ENCODE measurements around the gene TAF4. TPM values are rescaled to one million over a fixed set of nuclear protein-coding genes. Genes with fewer than 3 reads are reported as not detected.
"Not testable (repeated sequence)": the region's sequence is repeated elsewhere in the genome, so short reads cannot be mapped to it uniquely, and the experiment has no call there.

The TAF4 gene
- total RNA-seq, 4 donors from 2014 or later: 6.2 to 37.6 (median 10.7) TPM

DNA sequence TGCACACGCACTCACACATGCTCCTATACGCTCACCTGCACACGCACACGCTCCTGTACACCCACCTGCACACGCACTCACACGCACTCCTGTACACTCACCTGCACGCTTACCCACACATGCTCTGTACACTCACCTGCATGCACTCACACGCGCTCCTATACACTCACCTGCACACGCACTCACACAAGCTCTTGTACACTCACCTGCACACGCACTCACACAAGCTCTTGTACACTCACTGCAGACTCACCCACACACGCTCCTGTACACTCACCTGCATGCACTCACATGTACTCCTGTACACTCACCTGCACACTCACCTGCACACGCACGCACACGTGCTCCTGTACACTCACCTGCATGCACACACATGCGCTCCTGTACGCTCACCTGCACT, 22.0 kb upstream of the TAF4 start:
- TF ChIP-seq POLR2A (IDR thresholded peaks at IDR 0.05): no peak
- TF ChIP-seq, protein P1, sequence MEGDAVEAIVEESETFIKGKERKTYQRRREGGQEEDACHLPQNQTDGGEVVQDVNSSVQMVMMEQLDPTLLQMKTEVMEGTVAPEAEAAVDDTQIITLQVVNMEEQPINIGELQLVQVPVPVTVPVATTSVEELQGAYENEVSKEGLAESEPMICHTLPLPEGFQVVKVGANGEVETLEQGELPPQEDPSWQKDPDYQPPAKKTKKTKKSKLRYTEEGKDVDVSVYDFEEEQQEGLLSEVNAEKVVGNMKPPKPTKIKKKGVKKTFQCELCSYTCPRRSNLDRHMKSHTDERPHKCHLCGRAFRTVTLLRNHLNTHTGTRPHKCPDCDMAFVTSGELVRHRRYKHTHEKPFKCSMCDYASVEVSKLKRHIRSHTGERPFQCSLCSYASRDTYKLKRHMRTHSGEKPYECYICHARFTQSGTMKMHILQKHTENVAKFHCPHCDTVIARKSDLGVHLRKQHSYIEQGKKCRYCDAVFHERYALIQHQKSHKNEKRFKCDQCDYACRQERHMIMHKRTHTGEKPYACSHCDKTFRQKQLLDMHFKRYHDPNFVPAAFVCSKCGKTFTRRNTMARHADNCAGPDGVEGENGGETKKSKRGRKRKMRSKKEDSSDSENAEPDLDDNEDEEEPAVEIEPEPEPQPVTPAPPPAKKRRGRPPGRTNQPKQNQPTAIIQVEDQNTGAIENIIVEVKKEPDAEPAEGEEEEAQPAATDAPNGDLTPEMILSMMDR (IDR thresholded peaks at IDR 0.05): no peak
- intact Hi-C loops (cut with DNase I; ENCODE audit: low total_unique reads): no loop called here
- no peaks in the 10 kb centered on the region for H3K36me3 ChIP-seq
- H3K4me1 ChIP-seq: no peaks in the 10 kb centered on the region
- no peak overlapping the region for H3K27ac ChIP-seq
- no peaks in the 10 kb centered on the region for H3K27me3 ChIP-seq
- no peak overlapping the region for H3K4me3 ChIP-seq
- no peaks in the 10 kb centered on the region for H3K9me3 ChIP-seq
- no peak for DNase-seq

- Histone ChIP-seq H3K9me3 (no peaks in the 10 kb centered on the region), H3K27me3 (no peaks in the 10 kb centered on the region), H3K4me3 (no peak overlapping the region), H3K27ac (no peak overlapping the region), H3K4me1 (no peaks in the 10 kb centered on the region), H3K36me3 (no peaks in the 10 kb centered on the region)
- intact Hi-C loops (cut with DNase I; ENCODE audit: low total_unique reads): no loop called here
- TF ChIP-seq, protein P1 (IDR thresholded peaks at IDR 0.05): no peak
- no peak for TF ChIP-seq POLR2A (IDR thresholded peaks at IDR 0.05)
- no peak for DNase-seq
Measured at GRCh38 chr20:62087227-62087626, 21.5 kb upstream of the TAF4 start.

DNA sequence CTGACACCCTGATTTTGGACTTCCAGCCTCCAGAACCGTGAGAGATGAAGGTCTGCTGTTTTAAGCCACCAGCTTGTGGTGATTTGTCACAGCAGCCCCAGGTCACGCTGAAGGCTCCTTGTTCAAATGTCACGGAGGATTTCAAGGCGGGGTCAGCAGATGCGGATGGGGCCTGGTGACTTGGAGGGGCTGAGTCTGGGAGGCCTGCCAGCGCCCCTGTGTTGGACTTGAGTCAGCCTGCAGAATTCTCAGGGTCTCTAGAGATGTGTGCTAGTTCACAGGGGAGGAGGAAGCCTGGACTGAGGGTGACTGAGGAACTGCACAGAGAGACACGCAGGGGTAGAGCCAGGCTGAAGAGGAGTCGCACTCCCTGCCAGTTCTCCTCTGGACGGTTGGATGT, 19.5 kb upstream of the TAF4 start:
- TF ChIP-seq POLR2A (IDR thresholded peaks at IDR 0.05): no peak
- TF ChIP-seq, protein P1 (IDR thresholded peaks at IDR 0.05): no peak
- Histone ChIP-seq H3K27me3 (no peaks in the 10 kb centered on the region), H3K36me3 (no peaks in the 10 kb centered on the region), H3K9me3 (no peaks in the 10 kb centered on the region), H3K27ac (no peak overlapping the region), H3K4me3 (no peak overlapping the region), H3K4me1 (no peaks in the 10 kb centered on the region)
- intact Hi-C loops (cut with DNase I; ENCODE audit: low total_unique reads): no loop called here
- no peak for DNase-seq

GRCh38 chr20:62084224-62084623, 18.5 kb upstream of the TAF4 start:
- H3K36me3 ChIP-seq; H3K4me3 ChIP-seq; H3K9me3 ChIP-seq; H3K27ac ChIP-seq; DNase-seq; H3K4me1 ChIP-seq; intact Hi-C loops (cut with DNase I; ENCODE audit: low total_unique reads); H3K27me3 ChIP-seq: not testable (repeated sequence)

GRCh38 chr20:62083312-62083711, 17.6 kb upstream of the TAF4 start:
- TF ChIP-seq, protein P1 (IDR thresholded peaks at IDR 0.05): no peak
- TF ChIP-seq POLR2A (IDR thresholded peaks at IDR 0.05): no peak
- no peak overlapping the region for H3K4me3 ChIP-seq
- DNase-seq: no peak
- no peaks in the 10 kb centered on the region for H3K27me3 ChIP-seq
- no peaks in the 10 kb centered on the region for H3K9me3 ChIP-seq
- intact Hi-C loops (cut with DNase I; ENCODE audit: low total_unique reads): no loop called here
- no peaks in the 10 kb centered on the region for H3K4me1 ChIP-seq
- no peaks in the 10 kb centered on the region for H3K36me3 ChIP-seq
- no peak overlapping the region for H3K27ac ChIP-seq
